GF-D8 (cell line): ENCODE results near the gene NELL1.

Experiments
- DNase-seq: peaks from one replicate; lab custom pipeline; 2025; lab: John Stamatoyannopoulos, UW

Gene NELL1

GRCh38 chr11:20668844-20669819 is at the start of gene NELL1:
NELL1 (plus strand) TSS chr11:20669586.
- DNase-seq, result no peak

DNA sequence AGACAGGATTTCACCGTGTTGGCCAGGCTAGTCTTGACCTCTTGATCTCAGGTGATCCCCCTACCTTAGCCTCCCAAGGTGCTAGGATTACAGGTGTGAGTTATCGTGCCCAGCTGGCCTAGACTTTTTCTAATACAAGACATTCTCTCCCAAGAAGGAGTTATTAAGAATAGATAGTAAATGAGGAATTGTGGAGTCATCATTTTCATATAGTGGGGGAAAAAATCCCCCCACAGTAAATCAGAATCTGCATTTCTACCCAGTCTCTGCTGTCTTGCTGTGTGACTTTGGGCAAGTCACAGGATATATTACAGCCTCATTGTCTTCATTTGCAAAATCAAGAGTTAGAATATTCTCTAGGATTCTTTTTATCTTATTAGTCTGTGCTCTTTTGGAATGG is 48.4 kb upstream of the NELL1 start:
- DNase-seq, result no peak

GRCh38 chr11:20621679-20622078 is 47.7 kb upstream of the NELL1 start:
- no peak for DNase-seq

DNA sequence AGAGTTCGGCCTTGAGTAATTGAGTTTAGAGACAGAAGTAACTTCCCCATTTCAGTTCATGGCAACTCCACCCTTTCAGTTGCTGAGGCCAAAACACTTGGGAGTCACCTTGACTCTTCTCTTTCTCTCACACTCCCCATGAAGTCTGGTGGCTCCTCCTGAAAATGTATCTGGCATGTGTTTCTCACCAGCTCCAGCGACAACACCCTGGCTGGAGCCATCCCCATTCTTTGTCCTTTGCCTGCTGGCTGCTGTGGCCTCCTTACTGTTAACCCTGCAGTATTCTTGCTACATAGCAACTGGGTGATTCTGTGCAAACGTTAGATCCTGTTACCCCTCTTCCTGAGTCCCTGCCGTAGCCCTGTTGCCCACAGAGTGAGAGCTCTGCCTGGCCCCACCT is 46.1 kb upstream of the NELL1 start:
- no peak for DNase-seq

GRCh38 chr11:20626279-20626678 is 43.1 kb upstream of the NELL1 start:
- no peak for DNase-seq

DNA sequence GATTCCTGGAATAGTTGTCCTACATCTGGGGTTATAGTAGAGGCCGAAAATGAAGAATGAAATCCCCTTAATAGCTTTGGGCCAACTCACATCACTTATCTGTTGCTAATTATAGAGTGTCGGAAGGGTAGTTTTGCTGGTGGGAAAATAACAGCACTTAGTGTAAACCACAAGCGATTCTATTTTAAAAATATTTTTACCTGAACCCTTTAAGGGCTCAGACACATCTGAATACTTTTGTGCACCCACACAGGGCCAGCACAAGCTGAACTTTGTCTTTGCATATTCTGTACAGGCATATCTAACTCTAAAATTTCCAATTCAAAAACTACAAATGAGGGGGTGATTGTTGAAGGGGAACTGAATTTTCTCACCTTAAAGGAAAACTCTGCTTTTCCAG is 42.4 kb upstream of the NELL1 start:
- DNase-seq, result no peak

DNA sequence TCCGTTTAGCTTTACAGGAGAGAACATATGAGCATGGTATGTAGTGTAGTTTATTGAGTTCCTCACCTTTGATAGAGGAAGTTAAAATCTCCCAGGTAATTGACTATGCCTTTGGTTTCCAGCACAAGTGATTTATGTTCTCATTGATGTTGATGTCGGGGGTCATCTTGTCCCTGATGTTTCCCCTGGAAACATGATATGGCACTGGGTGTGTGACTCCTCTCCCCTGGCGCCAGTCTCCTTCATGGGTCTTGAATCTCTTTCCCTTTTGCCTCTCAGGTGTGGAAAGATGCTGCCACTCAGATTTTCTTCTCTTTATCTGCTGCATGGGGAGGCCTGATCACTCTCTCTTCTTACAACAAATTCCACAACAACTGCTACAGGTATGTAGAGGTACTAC is 41.7 kb upstream of the NELL1 start:
- DNase-seq, result no peak

DNA sequence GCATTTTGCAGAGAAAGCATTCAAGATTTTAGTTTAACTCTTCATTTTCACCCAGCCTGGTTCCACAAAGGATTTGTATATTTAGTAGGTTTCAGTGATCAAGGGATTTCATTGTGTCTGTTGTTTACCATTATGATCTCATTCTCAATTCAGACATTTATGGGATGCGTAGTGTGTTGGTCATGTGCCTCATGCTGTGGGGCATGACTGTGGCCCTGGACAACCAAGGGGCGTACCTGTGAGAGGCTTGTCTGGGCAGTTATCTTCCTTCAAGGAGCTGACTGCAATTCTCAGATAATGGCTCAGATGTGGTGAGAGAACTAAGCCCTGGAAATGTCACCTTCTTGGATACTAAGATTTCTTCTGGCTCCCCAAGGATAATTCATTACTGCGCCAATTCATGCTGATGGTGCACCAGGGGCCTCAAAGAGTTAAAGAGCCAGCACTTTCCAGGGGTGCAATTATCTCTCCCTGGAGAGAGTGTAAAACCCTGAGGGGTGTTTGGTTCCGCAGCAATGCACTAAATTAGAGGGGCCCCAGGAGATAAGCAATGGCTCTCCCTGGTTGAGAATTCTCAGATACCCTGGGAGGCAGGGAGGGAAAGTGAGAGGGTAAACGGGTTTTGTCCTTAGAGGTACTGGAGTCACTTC is 37.7 kb upstream of the NELL1 start:
- DNase-seq, result no peak

DNA sequence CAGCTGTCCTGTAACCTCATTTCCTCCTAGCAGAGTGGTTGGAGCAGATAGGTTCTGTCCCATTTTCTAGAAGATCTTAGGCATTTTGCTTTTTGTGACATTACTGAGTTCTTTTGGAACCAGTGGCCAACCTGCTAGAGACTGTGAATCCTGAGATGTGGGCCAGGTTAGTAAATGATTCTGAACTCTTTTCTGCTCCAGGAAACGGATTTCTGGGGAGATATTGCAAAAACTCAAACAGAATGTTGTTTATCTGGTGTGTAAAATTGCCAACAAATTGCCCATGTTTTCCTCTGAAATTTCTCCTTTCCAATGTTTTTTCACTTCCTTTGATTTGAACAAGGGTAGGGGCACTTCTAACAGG is 37.2 kb upstream of the NELL1 start:
- DNase-seq, result no peak

GRCh38 chr11:20634044-20634443 is 35.3 kb upstream of the NELL1 start:
- no peak for DNase-seq

DNA sequence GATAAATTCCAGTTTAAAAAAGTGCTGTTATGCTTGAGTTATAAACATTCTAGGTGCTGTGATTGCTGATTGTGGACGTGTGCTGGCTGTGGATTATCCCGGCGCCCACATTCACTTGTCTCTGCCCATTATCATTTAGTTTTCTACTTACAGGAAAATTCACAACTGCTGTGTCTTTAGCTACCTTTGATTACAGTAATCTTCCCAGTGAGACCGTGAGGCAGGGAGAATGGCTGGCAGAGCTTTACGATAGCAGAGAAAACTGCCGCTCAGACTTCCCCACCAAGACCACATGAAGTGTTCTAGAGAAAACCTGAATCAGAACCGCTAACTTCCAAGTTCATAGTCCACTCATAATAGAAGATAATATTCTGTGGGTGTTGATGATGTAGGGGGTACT is 34.6 kb upstream of the NELL1 start:
- no peak for DNase-seq

DNA sequence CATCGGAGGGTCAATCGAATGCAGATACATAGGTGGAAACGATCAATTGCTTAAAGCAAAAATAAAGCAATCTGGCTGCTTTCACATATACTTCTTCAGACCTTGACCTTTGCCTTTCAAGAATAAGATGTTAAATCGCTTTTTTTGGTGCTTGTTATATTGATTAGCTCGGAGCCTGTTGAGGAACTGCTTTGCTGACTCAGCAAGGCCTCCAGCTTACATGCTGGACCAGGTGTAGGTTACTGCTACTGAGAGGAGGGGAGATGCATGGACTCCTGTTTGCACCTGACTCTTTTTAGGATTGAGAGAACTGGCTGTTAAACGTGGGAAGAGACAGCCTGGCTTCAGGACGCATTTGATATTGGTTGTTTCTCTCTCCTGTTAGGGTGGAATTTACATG is 31.3 kb upstream of the NELL1 start:
- DNase-seq, result no peak

GRCh38 chr11:20639688-20640087 is 29.7 kb upstream of the NELL1 start:
- DNase-seq, result no peak

DNA sequence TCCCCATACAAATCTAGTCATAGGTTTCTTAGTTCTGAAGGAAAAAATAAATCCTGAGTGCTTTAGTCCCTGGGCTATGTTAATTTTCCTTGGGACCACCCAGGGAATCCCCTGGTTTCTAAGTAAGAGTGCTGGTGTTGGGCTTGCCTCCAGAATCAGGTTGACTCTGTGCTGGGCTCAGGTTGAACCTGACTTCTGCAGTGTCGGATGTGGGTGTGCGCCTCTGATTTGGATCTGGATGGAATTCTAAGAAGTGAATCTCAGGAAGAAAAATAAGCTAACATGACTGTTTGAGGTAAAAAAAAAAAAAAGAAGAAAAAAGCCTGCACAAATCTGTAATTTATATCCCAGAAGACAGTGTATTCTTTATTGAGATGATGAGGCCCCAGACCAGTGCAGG is 29.0 kb upstream of the NELL1 start:
- DNase-seq, result no peak

- no peak for DNase-seq
These were observed 25.0 kb upstream of the NELL1 start for GRCh38 chr11:20644360-20644759.

DNA sequence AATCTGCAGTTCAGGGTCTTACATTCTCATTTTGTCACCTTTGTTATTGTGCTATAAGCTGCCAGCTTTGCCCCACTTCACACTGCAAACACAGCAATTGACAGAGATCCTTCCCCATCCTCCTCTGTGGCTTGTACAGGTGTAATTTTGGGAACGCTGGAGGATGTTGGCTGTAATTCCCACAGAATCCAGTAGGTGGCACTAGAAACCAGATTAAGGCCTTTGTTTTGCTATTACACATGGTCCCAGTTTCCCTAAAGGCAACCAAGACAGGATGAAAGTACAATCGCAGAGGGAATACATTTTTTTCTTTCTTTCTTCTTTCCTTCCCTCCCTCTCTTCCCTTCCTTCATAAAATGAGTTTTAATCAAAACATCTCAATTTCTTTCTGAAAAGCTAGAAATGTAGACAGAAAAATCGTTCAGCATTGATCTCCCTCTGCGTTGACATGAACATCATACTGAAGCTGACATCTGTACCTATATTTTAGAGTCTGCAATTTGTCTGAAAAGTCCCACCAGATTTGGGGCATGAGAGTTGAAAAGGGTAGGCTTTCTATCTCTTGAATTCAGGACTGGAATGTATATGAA is 21.3 kb upstream of the NELL1 start:
- DNase-seq, result no peak

- no peak for DNase-seq
These were observed 17.1 kb upstream of the NELL1 start for GRCh38 chr11:20652150-20652806.

DNA sequence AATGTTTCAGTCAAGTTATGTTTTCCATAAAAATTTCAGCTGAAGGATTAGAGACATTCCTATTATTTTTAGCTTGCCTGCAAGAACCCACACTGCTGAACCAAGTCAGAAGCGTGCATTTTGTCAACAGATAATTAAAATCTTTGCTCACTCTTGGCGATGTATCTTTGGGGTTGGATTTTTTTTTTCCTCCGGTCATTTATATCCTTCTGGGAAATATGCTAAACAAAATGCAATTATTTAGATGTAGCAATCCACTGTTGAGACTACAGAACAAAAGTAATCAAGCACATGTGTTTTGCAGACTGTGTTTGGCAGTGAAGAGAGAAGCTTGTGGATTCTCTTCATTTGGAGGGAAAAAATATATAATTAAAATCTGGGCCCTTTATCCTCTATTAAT is 15.3 kb upstream of the NELL1 start:
- DNase-seq, result no peak

DNA sequence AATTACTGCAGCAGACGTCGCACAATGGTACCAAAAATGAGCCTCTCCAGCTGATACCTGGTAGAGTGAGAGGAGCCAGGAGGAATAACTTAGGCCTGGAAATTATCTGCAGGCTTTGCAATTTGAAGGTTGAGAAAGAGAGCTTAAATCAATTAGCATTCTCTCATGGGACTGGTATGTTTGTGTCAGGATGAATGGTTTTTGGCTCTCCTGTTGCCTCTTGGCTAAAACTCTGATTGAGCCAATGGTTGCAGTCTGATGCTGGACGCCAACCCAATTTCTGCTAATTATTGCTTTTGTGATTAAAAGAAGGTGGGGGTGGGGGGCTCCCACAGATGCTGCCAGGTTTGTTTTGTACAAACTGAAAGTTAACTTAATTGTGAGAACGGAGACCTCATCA is 12.5 kb upstream of the NELL1 start:
- DNase-seq, result no peak

- no peak for DNase-seq
These were observed 11.3 kb upstream of the NELL1 start for GRCh38 chr11:20658135-20658534.

GRCh38 chr11:20661445-20661844 is 7.9 kb upstream of the NELL1 start:
- no peak for DNase-seq

DNA sequence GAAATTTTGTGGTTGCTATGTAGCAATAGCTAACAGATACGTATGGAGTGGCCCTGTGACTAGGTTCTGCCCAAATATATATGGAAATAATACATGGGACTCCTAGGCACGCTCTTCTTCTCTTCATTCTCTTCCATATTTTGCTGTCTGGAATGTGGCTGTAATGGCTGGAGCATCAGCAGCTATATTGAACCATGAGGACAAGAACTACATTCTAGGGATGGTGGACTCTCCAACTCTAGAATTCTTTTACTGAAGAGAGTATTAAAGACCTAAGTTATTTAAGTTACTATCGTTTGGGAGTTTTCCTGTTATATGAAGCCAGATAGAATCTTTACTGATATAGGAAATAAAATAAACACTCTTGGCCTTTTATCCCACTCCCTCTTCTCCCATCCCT is 7.5 kb upstream of the NELL1 start:
- no peak for DNase-seq
